Measurements from ENCODE around the gene MRPS18A.

Gene MRPS18A

DNA sequence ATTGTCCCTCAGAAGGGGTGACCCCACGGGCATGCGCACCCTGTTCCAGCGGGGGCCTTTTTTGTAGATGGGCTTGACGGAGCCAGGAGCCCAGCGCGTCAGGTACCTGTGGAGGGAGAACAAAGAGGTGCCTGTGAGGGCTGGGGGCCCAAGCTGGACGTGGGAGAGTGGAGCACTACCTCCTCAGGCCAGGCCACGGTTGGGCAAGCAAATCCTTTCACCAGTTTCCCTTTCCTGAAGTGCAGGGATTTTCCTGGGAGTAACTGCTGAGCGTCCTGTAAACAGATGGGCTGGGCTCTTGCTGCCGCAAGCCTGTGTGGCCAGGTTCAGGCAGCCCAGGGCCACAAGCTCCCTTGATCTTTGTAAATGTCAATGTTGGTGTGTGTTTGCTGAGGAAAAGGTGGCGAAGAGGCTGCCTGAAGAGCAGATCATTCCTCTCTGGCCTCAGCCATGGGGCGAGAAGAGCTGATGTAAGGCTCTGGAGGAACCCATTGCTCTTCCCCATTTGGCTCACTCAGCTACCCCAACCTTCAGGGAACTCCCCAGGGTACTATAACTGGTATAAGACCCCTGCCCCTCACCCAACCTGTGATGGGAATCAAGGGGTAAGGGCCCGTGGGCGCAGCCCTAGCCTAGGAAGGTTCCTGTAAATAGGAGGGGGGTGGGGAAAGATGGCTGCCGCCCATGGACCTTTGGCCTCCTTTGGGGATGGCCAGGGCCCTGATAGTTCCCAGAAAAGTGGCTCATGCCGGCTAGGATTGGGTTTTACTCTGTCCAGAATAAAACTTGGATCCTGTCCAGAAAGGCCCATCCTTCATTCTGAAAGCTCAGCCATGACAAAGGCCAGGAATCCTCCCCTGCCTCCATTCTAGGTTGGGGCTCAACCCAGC lies 15.5 kb downstream of the MRPS18A start:
- H3K4me3 ChIP-seq (ENCODE audit: low read depth, low read length), result no peak overlapping the region
- TF ChIP-seq, protein P1, sequence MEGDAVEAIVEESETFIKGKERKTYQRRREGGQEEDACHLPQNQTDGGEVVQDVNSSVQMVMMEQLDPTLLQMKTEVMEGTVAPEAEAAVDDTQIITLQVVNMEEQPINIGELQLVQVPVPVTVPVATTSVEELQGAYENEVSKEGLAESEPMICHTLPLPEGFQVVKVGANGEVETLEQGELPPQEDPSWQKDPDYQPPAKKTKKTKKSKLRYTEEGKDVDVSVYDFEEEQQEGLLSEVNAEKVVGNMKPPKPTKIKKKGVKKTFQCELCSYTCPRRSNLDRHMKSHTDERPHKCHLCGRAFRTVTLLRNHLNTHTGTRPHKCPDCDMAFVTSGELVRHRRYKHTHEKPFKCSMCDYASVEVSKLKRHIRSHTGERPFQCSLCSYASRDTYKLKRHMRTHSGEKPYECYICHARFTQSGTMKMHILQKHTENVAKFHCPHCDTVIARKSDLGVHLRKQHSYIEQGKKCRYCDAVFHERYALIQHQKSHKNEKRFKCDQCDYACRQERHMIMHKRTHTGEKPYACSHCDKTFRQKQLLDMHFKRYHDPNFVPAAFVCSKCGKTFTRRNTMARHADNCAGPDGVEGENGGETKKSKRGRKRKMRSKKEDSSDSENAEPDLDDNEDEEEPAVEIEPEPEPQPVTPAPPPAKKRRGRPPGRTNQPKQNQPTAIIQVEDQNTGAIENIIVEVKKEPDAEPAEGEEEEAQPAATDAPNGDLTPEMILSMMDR (IDR thresholded peaks at IDR 0.05), result no peak
- H3K9ac ChIP-seq, result no peak overlapping the region
- no peak overlapping the region for H3K4me2 ChIP-seq (ENCODE audit: low read length)
- no peaks in the 10 kb centered on the region for H3K36me3 ChIP-seq (ENCODE audit: control insufficient read depth, insufficient read depth, low read length)
- no peaks in the 10 kb centered on the region for H3K27me3 ChIP-seq (ENCODE audit: control insufficient read depth, insufficient read depth, low read length)
- no peak overlapping the region for H3K27ac ChIP-seq
- H3K79me2 ChIP-seq, result no peaks in the 10 kb centered on the region
- no peaks in the 10 kb centered on the region for H3K9me3 ChIP-seq (ENCODE audit: control insufficient read depth, low read length)
- H2AFZ ChIP-seq, result no peak overlapping the region
- peaks cover 35% of the 10 kb centered on the region for H3K4me1 ChIP-seq

DNA sequence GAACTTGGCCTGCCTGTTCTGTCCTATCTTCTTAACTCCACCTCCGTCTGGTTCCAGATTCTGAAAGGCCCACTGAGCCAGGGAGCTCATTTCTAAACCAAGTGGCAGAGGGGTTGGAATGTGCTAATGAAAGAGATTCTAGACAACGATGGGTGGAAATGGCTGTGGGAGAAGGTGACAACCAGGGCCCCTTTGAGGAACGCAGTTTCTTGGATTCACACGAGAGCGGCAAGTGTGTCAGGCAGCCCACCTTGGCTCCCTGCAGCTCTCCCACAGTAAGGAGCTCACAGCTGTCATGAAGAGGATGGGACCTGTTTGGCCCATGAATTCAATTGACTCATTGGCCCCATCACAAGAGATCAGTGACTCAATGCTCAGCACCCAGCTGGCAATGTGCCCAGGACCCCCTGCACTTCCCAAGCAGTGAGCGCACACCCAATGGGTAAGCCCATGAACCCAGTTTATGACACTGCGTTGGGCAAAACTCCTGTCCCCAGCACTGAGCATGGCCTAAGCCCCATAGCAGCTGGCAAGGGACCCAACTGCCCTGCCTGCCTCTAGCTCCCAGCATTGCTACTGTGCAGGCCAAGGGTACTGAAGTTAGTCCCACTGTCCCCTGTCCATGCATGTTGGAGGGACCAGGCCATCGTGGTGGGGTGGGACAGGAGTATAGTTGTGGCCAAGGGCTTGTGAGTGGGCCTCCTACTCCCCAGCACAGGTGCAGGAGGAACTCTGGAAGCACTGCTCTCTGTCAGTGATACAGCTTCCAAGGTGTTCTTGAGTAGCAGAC lies 16.4 kb downstream of the MRPS18A start:
- H3K36me3 ChIP-seq (ENCODE audit: control insufficient read depth, insufficient read depth, low read length), result no peaks in the 10 kb centered on the region
- H3K27me3 ChIP-seq (ENCODE audit: control insufficient read depth, insufficient read depth, low read length), result no peaks in the 10 kb centered on the region
- no peak overlapping the region for H3K4me3 ChIP-seq (ENCODE audit: low read depth, low read length)
- no peak overlapping the region for H3K9ac ChIP-seq
- no peaks in the 10 kb centered on the region for H3K79me2 ChIP-seq
- H3K4me2 ChIP-seq (ENCODE audit: low read length), result no peak overlapping the region
- H3K27ac ChIP-seq, result no peak overlapping the region
- TF ChIP-seq, protein P1 (IDR thresholded peaks at IDR 0.05), result no peak
- no peak overlapping the region for H2AFZ ChIP-seq
- H3K9me3 ChIP-seq (ENCODE audit: control insufficient read depth, low read length), result no peaks in the 10 kb centered on the region
- peaks cover 35% of the 10 kb centered on the region for H3K4me1 ChIP-seq

DNA sequence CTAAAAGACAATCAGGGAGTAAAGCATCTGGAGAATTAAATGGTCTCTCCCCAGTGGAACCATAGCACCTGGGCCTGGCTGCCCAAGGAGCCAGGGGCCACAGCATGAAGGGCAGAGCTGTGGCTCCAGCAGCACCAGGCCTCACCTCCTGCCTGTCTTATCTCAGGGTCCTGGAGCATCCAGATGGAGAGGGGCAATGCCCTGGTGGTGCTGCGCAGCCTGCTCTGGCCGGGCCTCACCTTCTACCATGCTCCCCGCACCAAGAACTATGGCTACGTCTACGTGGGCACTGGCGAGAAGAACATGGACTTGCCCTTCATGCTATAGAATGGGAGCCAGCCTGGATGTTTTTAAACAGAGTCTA lies 17.0 kb downstream of the MRPS18A start:
- Histone ChIP-seq H3K4me2 (ENCODE audit: low read length) (no peak overlapping the region), H3K9ac (no peak overlapping the region), H3K27ac (peak overlapping the region; percentile 67), H3K9me3 (ENCODE audit: control insufficient read depth, low read length) (no peaks in the 10 kb centered on the region), H3K79me2 (no peaks in the 10 kb centered on the region), H3K4me1 (peaks cover 35% of the 10 kb centered on the region), H3K36me3 (ENCODE audit: control insufficient read depth, insufficient read depth, low read length) (no peaks in the 10 kb centered on the region), H2AFZ (no peak overlapping the region), H3K27me3 (ENCODE audit: control insufficient read depth, insufficient read depth, low read length) (no peaks in the 10 kb centered on the region), H3K4me3 (ENCODE audit: low read depth, low read length) (no peak overlapping the region)
- TF ChIP-seq, protein P1 (IDR thresholded peaks at IDR 0.05), result no peak

DNA sequence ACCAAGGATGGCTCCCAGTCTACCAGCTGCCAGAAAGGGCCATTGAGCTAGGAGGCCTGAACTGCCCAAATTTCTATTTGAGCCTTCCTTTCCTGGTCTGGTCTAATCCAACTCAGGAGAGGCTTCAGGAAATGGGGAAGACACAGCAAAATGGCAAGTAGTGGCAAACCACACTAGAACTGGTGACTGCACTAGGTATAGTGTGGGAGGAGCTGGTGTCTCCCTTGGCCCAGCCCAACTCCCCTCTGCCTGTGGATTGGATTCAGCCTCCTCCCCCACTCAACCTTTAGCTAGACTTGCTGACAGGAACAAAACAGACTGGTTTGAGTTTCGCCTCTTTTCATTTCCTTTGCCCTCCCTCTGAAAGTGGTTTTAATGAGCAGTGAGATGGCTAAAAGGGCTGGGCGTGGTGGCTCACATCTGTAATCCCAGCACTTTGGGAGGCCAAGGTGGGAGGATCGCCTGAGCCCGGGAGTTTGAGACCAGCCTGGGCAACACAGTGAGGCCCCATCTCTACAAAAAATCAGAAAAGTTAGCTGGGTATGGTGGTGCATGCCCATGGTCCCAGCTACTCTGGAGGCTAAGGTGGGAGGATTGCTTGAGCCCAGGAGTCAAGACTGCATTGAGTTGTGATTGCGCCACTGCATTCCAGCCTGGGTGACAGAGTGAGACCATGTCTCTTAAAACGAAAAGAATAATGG lies 17.5 kb downstream of the MRPS18A start:
- TF ChIP-seq, protein P1 (IDR thresholded peaks at IDR 0.05), result no peak
- Histone ChIP-seq H3K9me3 (ENCODE audit: control insufficient read depth, low read length) (no peaks in the 10 kb centered on the region), H3K79me2 (no peaks in the 10 kb centered on the region), H2AFZ (peak overlapping the region; percentile 20), H3K36me3 (ENCODE audit: control insufficient read depth, insufficient read depth, low read length) (no peaks in the 10 kb centered on the region), H3K9ac (no peak overlapping the region), H3K4me2 (ENCODE audit: low read length) (no peak overlapping the region), H3K4me3 (ENCODE audit: low read depth, low read length) (no peak overlapping the region), H3K27ac (peak overlapping the region; percentile 67), H3K27me3 (ENCODE audit: control insufficient read depth, insufficient read depth, low read length) (no peaks in the 10 kb centered on the region), H3K4me1 (peaks cover 35% of the 10 kb centered on the region)
